Stimulated activated naive CD8-positive, alpha-beta T cell treated with anti-CD3 and anti-CD28 coated beads, Interleukin-15, Interleukin-2, amounts not matched to agents 100 ng/mL and 50 ng/mL, for 24 hours (primary cell): Measurements from ENCODE around the gene TRPM5.

Source experiments
- H3K27ac Mint-ChIP-seq: one replicate; pipeline ENCODE4 v1.8.0; 2021; ENCODE audit warnings: mild to moderate bottlenecking, mixed read lengths
- H3K27me3 Mint-ChIP-seq: one replicate; pipeline ENCODE4 v1.8.0; 2021; ENCODE audit warnings: mixed read lengths
- H3K36me3 Mint-ChIP-seq: one replicate; pipeline ENCODE4 v1.8.0; 2021; ENCODE audit warnings: low read depth, mixed read lengths
- H3K4me1 Mint-ChIP-seq: one replicate; pipeline ENCODE4 v1.8.0; 2021; ENCODE audit warnings: low read depth, mixed read lengths
- H3K4me3 Mint-ChIP-seq: one replicate; pipeline ENCODE4 v1.8.0; 2021; ENCODE audit warnings: mild to moderate bottlenecking, mixed read lengths
- H3K9me3 Mint-ChIP-seq: one replicate; pipeline ENCODE4 v1.8.0; 2021; ENCODE audit warnings: mixed read lengths

The TRPM5 gene

DNA sequence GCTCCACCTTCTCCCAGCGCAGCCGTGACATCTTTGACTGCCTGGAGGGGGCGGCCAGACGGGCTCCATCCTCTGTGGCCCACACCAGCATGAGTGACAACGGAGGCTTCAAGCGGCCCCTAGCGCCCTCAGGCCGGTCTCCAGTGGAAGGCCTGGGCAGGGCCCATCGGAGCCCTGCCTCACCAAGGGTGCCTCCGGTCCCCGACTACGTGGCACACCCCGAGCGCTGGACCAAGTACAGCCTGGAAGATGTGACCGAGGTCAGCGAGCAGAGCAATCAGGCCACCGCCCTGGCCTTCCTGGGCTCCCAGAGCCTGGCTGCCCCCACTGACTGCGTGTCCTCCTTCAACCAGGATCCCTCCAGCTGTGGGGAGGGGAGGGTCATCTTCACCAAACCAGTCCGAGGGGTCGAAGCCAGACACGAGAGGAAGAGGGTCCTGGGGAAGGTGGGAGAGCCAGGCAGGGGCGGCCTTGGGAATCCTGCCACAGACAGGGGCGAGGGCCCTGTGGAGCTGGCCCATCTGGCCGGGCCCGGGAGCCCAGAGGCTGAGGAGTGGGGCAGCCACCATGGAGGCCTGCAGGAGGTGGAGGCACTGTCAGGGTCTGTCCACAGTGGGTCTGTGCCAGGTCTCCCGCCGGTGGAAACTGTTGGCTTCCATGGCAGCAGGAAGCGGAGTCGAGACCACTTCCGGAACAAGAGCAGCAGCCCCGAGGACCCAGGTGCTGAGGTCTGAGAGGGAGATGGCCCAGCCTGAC is 41.2 kb downstream of the TRPM5 start:
- peaks cover 8% of the 10 kb centered on the region for H3K4me1 Mint-ChIP-seq
- H3K4me3 Mint-ChIP-seq: no peak overlapping the region
- no peak overlapping the region for H3K27ac Mint-ChIP-seq
- no peaks in the 10 kb centered on the region for H3K9me3 Mint-ChIP-seq
- peaks cover 4% of the 10 kb centered on the region for H3K36me3 Mint-ChIP-seq
- H3K27me3 Mint-ChIP-seq: no peaks in the 10 kb centered on the region

DNA sequence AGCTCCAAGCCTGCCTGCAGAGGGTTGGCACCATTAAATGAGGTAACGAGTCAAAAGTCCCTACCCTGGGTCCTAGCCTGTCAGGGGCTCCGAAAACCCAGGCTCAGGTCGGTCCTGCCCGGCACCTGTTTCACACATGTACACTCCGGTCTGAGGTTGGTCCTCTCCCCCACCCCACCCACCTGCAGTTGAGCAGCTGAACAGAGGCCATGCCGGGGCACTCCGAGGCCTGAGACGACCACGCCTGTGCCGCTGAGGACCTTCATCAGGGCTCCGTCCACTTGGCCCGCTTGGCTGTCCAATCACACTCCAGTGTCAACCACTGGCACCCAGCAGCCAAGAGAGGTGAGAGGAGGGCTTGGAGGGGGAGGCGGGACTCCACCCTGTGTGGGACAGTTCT is 42.2 kb downstream of the TRPM5 start:
- Mint-ChIP-seq H3K27ac (peak overlapping the region; percentile 26), H3K27me3 (no peaks in the 10 kb centered on the region), H3K36me3 (peaks cover 12% of the 10 kb centered on the region), H3K4me3 (peak overlapping the region; percentile 91), H3K9me3 (no peaks in the 10 kb centered on the region), H3K4me1 (peaks cover 8% of the 10 kb centered on the region)

DNA sequence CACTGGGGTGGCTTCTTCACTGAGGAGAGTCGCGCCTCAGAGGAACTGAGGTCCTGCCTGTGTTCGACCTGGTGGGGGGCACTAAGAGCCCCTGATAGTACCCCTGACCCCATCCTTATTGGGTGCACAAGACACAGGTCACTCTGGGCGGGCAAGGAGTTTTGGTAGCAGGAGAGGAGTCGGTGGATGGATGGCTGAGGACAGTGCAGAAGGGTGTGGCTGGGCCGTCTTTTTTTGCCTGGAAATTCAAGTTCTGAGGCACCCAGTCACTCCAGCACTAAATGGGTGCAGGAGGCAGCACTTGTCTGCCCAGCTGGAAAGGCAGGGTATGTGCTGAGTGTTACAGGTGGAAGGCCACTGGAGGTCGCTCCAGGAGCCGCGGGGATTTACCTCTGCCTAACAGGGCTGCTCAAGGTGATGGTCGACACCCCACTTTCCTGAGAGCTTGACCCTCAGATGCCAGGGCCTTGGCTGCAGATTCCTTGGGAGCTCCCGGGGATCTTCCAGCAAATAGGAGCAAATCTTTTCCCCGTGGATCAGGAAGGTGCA is 42.8 kb downstream of the TRPM5 start:
- Mint-ChIP-seq H3K36me3 (peaks cover 16% of the 10 kb centered on the region), H3K9me3 (no peaks in the 10 kb centered on the region), H3K27me3 (no peaks in the 10 kb centered on the region), H3K4me3 (peak overlapping the region; percentile 91), H3K4me1 (peaks cover 8% of the 10 kb centered on the region), H3K27ac (peak overlapping the region; percentile 83)

DNA sequence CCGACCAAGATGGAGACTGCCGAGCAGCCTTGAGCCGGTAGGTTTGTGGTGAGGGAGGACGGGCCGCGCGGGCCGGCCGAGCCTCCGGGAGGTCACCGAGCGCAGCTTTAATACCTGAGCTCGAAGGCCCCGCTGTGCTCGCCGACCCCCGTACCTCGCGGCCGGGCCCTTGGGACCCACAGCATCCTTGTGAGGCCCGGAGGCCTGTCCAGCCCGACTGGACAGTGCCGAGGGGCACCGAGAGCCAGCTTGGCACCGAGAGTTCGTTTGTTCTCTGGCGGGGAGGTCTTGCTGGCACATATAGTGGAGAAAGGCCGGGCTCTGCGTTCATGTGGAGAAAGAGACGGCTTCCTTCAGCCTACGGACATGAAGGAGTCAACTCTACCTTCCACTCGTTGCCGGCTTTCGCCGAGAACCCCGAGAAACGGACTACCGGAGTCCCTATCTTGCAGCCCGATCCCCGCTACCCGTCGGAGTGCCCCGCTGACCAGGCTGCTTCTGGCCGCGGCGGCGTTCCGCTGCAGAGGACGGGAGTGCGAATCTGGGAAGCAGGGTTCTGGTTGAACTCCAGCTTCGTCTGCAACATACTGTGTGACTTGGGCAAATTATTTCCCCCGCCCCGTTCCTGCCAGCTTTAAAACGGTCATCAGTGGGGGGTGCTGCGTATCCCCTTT is 43.4 kb downstream of the TRPM5 start:
- peak overlapping the region; percentile 83 for H3K27ac Mint-ChIP-seq
- peaks cover 8% of the 10 kb centered on the region for H3K4me1 Mint-ChIP-seq
- peaks cover 16% of the 10 kb centered on the region for H3K36me3 Mint-ChIP-seq
- no peaks in the 10 kb centered on the region for H3K9me3 Mint-ChIP-seq
- H3K27me3 Mint-ChIP-seq: no peaks in the 10 kb centered on the region
- H3K4me3 Mint-ChIP-seq: peak overlapping the region; percentile 91

DNA sequence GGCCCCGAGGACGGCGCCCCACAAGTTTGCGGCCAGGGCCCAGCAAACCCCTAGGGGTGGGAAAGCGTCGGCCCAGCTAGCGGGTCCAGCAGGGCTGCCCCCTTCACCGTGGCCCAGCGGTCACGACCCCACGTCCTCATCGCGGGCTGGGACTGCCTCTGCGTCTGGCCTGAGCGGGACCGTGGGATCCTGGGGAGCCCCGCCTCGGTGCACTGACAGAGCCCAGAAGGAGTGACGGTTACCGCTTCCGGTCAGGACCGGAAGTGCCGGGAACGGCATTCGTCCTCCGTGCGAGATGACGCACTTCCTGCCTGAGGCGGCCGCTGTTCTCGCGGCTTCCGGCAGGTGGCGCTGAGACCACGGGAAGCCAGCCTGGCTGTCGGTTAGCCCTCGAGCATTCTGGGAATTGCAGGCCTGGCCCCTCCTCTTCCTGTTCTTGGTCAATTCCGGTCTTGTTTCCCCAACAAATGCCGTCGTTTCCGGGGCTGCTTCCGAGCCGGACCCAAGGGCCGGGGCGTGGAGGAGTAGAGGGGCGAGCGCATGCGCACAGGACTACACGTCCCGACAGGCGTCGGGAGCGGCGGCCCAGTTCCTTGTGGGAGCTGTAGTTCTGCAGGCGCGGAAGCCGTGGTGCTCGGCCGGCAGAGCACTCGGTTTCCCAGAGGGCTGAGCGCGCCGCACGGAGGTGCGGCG is 44.1 kb downstream of the TRPM5 start, which contains the start of gene TSSC4:
Gene TSSC4, plus strand, starts transcription at position 682 of the 693 bp plus-strand sequence. CDS start 1,884 bp downstream, outside the sequence.
- peaks cover 16% of the 10 kb centered on the region for H3K36me3 Mint-ChIP-seq
- peak within 1 kb of the TSS; percentile 91 for H3K4me3 Mint-ChIP-seq
- no peaks in the 10 kb centered on the region for H3K27me3 Mint-ChIP-seq
- H3K9me3 Mint-ChIP-seq: no peaks in the 10 kb centered on the region
- peak within 1 kb of the TSS; percentile 83 for H3K27ac Mint-ChIP-seq
- peaks cover 8% of the 10 kb centered on the region for H3K4me1 Mint-ChIP-seq

DNA sequence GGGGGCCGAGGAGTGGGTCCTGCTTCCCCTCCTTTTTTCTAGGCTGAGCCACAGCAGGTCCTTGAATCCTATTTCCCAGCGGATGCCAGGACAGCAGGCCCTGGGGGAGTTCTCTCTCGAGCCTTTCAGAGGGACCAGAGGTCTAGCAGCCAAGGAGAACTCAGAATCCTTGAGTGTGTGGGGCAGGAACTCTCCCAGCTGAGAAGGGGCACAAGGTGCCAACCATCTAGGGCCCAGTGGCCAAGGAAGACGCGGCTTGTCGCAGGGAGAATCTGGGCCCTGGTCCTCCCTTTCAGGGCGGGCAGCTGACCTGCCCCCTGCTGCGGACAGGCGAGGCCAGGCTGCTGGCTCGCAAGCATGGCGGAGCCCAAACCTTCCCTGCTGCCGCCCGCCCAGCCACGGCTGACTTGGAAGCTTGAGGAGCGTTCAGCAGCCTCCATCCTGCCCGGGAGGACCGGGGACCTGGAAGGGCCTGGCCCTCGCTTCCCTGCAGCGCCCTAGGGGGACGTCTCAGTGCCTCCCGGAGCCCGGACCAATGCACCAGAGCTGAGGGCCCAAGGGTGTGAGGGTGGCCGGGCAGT is 44.7 kb downstream of the TRPM5 start:
- Mint-ChIP-seq H3K4me1 (peaks cover 8% of the 10 kb centered on the region), H3K36me3 (peaks cover 16% of the 10 kb centered on the region), H3K9me3 (no peaks in the 10 kb centered on the region), H3K27ac (peak overlapping the region; percentile 72), H3K27me3 (no peaks in the 10 kb centered on the region), H3K4me3 (peak overlapping the region; percentile 91)

DNA sequence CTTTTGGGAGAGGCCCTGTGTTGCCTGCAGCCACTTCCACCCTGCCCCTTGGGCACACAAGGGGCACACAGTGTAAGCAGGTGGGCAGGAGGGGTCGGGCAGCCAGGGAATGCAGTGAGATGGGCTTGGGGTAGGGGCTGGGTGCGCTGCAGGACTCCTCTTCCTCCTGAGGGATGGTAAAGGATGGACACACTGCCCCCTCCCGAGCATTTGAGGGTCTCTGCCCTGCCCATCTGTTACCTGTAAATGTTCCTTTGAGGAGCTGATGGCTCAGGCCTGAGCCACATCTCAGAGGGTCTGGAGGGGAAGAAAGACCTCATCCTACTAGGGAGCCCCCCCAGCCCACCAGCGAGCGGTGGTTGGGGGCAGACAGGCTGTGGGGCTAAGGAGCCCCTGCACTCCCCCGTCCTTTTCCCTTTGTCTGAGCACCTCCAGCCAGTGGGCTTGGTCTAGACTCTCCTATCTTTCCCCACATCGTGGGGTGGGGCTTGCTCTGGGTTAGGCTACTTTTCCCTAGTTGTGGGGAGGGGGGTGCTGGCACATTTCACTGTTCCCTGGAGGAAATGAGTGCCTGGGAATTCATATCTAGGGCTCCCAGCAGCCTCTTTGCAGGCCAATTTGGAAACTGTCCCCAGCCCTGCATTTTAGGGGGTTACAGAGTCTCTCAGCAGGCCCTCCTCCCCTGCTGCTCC is 45.5 kb downstream of the TRPM5 start:
- peak overlapping the region; percentile 91 for H3K4me3 Mint-ChIP-seq
- H3K4me1 Mint-ChIP-seq: peaks cover 8% of the 10 kb centered on the region
- peaks cover 16% of the 10 kb centered on the region for H3K36me3 Mint-ChIP-seq
- peak overlapping the region; percentile 72 for H3K27ac Mint-ChIP-seq
- H3K9me3 Mint-ChIP-seq: no peaks in the 10 kb centered on the region
- no peaks in the 10 kb centered on the region for H3K27me3 Mint-ChIP-seq

DNA sequence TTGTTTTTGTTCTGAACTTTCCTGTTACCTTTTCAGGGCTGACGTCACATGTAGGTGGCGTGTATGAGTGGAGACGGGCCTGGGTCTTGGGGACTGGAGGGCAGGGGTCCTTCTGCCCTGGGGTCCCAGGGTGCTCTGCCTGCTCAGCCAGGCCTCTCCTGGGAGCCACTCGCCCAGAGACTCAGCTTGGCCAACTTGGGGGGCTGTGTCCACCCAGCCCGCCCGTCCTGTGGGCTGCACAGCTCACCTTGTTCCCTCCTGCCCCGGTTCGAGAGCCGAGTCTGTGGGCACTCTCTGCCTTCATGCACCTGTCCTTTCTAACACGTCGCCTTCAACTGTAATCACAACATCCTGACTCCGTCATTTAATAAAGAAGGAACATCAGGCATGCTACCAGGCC is 47.3 kb downstream of the TRPM5 start:
- Mint-ChIP-seq H3K27me3 (no peaks in the 10 kb centered on the region), H3K4me3 (no peak overlapping the region), H3K27ac (no peak overlapping the region), H3K36me3 (peaks cover 11% of the 10 kb centered on the region), H3K9me3 (no peaks in the 10 kb centered on the region), H3K4me1 (peaks cover 8% of the 10 kb centered on the region)

DNA sequence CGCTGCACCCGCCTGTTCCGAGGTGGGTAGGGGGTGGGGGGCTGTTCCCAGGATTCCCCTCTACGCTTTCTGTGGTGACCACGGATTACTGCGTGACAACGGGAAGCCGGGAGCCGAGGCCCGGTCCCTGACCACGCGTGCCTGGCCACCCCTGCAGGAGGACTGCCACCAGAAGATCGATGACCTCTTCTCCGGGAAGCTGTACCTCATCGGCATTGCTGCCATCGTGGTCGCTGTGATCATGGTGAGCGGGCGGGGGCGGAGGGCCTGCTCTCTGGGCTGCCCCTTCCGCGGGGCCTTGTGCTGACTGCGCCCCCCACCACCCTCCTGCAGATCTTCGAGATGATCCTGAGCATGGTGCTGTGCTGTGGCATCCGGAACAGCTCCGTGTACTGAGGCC is 47.8 kb downstream of the TRPM5 start:
- no peak overlapping the region for H3K4me3 Mint-ChIP-seq
- H3K9me3 Mint-ChIP-seq: no peaks in the 10 kb centered on the region
- peaks cover 11% of the 10 kb centered on the region for H3K36me3 Mint-ChIP-seq
- H3K4me1 Mint-ChIP-seq: peaks cover 7% of the 10 kb centered on the region
- no peaks in the 10 kb centered on the region for H3K27me3 Mint-ChIP-seq
- no peak overlapping the region for H3K27ac Mint-ChIP-seq

DNA sequence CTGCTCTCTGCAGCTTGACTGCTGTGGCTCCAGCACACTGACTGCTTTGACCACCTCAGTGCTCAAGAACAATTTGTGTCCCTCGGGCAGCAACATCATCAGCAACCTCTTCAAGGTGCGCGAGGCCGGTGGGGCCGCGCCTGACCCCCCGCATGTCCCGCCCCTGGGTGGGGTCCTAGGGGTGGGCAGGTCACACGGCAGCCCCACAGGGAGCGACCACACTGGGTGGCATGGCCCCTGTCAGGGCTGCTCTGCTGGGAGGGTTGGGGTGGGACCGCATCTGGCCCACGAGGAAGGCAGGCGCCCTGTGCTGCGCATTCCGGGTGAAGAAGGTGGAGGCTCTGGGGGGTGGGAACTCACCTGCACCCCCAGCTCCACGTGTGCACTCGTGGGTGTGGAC is 48.5 kb downstream of the TRPM5 start:
- Mint-ChIP-seq H3K4me3 (no peak overlapping the region), H3K9me3 (no peaks in the 10 kb centered on the region), H3K27ac (no peak overlapping the region), H3K36me3 (peaks cover 11% of the 10 kb centered on the region), H3K4me1 (peaks cover 4% of the 10 kb centered on the region), H3K27me3 (no peaks in the 10 kb centered on the region)

DNA sequence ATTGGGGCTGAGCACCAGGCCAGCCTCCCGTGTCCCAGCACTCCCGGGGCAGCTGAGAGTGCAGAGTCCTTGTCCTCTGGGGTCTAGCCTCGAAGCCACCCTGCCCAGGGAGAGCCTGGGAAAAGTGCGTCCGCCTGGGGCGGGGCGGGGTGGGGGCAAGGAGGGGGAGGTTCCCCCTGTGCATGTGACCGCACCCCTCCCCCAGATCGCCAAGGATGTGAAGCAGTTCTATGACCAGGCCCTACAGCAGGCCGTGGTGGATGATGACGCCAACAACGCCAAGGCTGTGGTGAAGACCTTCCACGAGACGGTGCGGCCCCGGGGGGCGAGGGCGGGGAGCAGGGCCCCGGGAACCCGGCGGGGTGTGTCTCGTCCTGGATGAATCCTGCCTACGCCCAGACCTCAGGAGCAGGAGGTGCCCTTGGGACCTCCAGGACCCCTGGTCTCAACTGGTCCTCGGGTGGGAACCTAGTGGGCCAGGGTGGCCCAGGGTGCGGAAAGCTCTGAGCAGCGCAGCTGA is 49.0 kb downstream of the TRPM5 start:
- Mint-ChIP-seq H3K9me3 (no peaks in the 10 kb centered on the region), H3K4me1 (peaks cover 10% of the 10 kb centered on the region), H3K27me3 (no peaks in the 10 kb centered on the region), H3K36me3 (peaks cover 11% of the 10 kb centered on the region), H3K4me3 (no peak overlapping the region), H3K27ac (no peak overlapping the region)

DNA sequence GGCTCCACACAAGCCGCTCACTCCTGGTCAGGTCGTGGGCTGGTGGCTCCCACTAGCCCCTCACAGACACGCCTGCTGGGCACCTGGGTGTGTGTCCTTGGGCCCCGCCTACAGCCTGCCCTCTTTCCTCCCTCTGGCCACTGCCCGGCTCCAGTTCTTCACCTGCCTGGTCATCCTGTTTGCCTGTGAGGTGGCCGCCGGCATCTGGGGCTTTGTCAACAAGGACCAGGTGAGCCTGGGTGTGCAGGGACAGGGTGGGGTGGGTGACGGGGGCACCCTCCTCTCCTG is 49.6 kb downstream of the TRPM5 start:
- H3K4me3 Mint-ChIP-seq: no peak overlapping the region
- H3K4me1 Mint-ChIP-seq: peaks cover 15% of the 10 kb centered on the region
- no peaks in the 10 kb centered on the region for H3K9me3 Mint-ChIP-seq
- no peaks in the 10 kb centered on the region for H3K27me3 Mint-ChIP-seq
- H3K36me3 Mint-ChIP-seq: peaks cover 11% of the 10 kb centered on the region
- no peak overlapping the region for H3K27ac Mint-ChIP-seq
